ENCODE measurements around the gene LEKR1. TPM values are rescaled to one million over a fixed set of nuclear protein-coding genes. Genes with fewer than 3 reads are reported as not detected.

The LEKR1 gene
- total and polyA plus RNA-seq, 7 donors: 0.12 to 0.79 (median 0.32) TPM; not detected in 2

DNA sequence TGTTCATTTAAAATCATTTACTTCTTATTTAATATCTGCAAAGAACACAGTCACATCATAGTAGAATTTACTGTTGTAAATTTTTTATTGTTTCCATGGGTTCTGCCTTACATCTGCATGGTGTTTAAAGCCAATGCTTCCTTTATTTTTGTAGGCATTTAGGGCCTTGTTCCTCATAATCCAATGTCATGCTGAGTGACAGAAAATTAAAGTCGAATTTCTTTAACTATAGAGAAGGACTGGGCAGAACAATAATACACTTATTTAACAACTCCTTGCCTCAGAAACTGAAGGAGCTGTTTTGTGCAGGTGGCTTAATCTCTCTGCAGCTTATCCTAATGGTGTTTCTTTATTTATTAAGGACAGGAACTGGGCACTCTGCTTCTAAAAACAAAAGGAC, 149.6 kb downstream of the LEKR1 start:
- Histone ChIP-seq H3K9me3 (no peaks in the 10 kb centered on the region), H3K4me1 (no peaks in the 10 kb centered on the region), H3K27me3 (ENCODE audit: insufficient read depth in 3 of 3, low read length in 2 of 3) (no peaks in the 10 kb centered on the region), H3K36me3 (ENCODE audit: insufficient read depth in 1 of 2, low read depth in 1 of 2) (no peaks in the 10 kb centered on the region), H3K4me3 (no peak overlapping the region), H3K27ac (no peak overlapping the region)
- WGBS, 3 donors: 13 to 25% (median 21%) methylated on average over 1 of the region's 1 CpG
- intact Hi-C loops (cut with DNase I): no loop called here
- no peak for TF ChIP-seq CTCF (IDR thresholded peaks at IDR 0.05)
- no peak for DNase-seq
- ATAC-seq: no peak

- Histone ChIP-seq H3K36me3 (ENCODE audit: insufficient read depth in 1 of 2, low read depth in 1 of 2) (no peaks in the 10 kb centered on the region), H3K27ac (no peak overlapping the region), H3K4me1 (no peaks in the 10 kb centered on the region), H3K27me3 (ENCODE audit: insufficient read depth in 3 of 3, low read length in 2 of 3) (no peaks in the 10 kb centered on the region), H3K9me3 (no peaks in the 10 kb centered on the region), H3K4me3 (no peak overlapping the region)
- intact Hi-C loops (cut with DNase I): no loop called here
- ATAC-seq: no peak
- 30 to 50% (median 38%) methylated on average over 4 of the region's 4 CpGs for WGBS, 3 donors
- no peak for TF ChIP-seq CTCF (IDR thresholded peaks at IDR 0.05)
- DNase-seq: no peak
These were observed 150.8 kb downstream of the LEKR1 start for GRCh38 chr3:156976933-156977332.

GRCh38 chr3:156978481-156978961, 152.4 kb downstream of the LEKR1 start:
- Histone ChIP-seq H3K4me3 (no peak overlapping the region), H3K27me3 (ENCODE audit: insufficient read depth in 3 of 3, low read length in 2 of 3) (no peaks in the 10 kb centered on the region), H3K9me3 (no peaks in the 10 kb centered on the region), H3K4me1 (no peaks in the 10 kb centered on the region), H3K36me3 (ENCODE audit: insufficient read depth in 1 of 2, low read depth in 1 of 2) (no peaks in the 10 kb centered on the region), H3K27ac (no peak overlapping the region)
- TF ChIP-seq CTCF (IDR thresholded peaks at IDR 0.05): no peak
- DNase-seq (no peak), ATAC-seq (no peak)
- 57 to 67% (median 58%) methylated on average over 2 of the region's 2 CpGs for WGBS, 3 donors
- intact Hi-C loops (cut with DNase I): no loop called here

DNA sequence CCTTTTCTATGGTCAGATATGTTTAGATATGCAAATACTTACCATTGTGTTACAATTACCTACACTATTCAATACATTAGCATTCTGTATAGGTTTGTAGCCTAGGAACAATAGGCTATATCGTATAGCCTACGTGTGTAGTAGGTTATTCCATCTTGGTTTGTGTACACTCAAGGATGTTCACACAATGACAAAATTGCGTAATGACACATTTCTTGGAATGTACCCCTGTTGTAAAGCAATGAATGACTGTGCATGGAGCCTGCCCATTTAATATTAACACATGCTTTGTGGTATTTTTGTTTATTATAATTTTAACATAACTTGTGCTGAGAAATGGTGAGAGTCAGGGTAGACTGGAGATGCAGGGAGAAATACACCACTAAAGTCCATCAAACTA, 154.9 kb downstream of the LEKR1 start:
- WGBS, 3 donors: 92 to 94% (median 93%) methylated on average over 3 of the region's 3 CpGs
- no peaks in the 10 kb centered on the region for H3K27me3 ChIP-seq (ENCODE audit: insufficient read depth in 3 of 3, low read length in 2 of 3)
- no peaks in the 10 kb centered on the region for H3K9me3 ChIP-seq
- no peak overlapping the region for H3K4me3 ChIP-seq
- H3K36me3 ChIP-seq (ENCODE audit: insufficient read depth in 1 of 2, low read depth in 1 of 2): no peaks in the 10 kb centered on the region
- no peak overlapping the region for H3K27ac ChIP-seq
- H3K4me1 ChIP-seq: no peaks in the 10 kb centered on the region
- intact Hi-C loops (cut with DNase I): no loop called here
- no peak for TF ChIP-seq CTCF (IDR thresholded peaks at IDR 0.05)
- no peak for ATAC-seq
- DNase-seq: no peak

DNA sequence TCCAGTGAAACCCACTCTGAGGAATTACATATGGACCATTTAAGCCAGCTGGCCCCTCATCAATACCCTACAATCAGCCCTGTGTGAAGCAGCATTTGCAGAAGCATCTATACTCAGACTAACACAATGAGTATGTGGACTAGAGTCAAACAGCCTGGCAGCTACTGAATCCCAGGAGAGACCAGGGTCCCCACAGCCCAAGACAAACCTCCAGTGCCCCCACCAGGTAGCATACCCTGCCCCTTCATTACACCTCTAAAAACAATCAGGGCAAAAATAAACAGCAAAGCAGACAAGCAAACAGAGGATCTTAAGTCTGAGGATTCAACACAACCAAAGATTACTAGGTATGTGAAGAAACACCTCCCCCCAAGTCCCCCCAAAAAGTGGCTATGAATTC, 157.4 kb downstream of the LEKR1 start:
- no peaks in the 10 kb centered on the region for H3K4me1 ChIP-seq
- H3K36me3 ChIP-seq (ENCODE audit: insufficient read depth in 1 of 2, low read depth in 1 of 2): no peaks in the 10 kb centered on the region
- DNase-seq: no peak
- no peak for ATAC-seq
- intact Hi-C loops (cut with DNase I): no loop called here
- TF ChIP-seq CTCF (IDR thresholded peaks at IDR 0.05): no peak
- H3K4me3 ChIP-seq: no peak overlapping the region
- no peak overlapping the region for H3K27ac ChIP-seq
- no peaks in the 10 kb centered on the region for H3K9me3 ChIP-seq
- no peaks in the 10 kb centered on the region for H3K27me3 ChIP-seq (ENCODE audit: insufficient read depth in 3 of 3, low read length in 2 of 3)

Measured in psoas muscle (tissue), 8 donors.